GM21390 (cell line): ENCODE measurements around the gene PARP12.

Source experiments
- ATAC-seq: cut with Tn5 transposase; IDR thresholded peaks from one replicate; pipeline ENCODE4 v1.9.1; 2021; ENCODE audit not compliant: unreplicated experiment

The PARP12 gene

GRCh38 chr7:139993169-139993568 is 69.6 kb downstream of the PARP12 start:
- no peak for ATAC-seq

- ATAC-seq: no peak
Observed at GRCh38 chr7:139992353-139993044, 70.3 kb downstream of the PARP12 start.

GRCh38 chr7:139991911-139992310 is 70.8 kb downstream of the PARP12 start:
- ATAC-seq: no peak

- ATAC-seq: no peak
Observed at GRCh38 chr7:139991269-139991666, 71.5 kb downstream of the PARP12 start.

- no peak for ATAC-seq
Observed at GRCh38 chr7:139990571-139991268, 72.0 kb downstream of the PARP12 start.

- ATAC-seq: no peak
Observed at GRCh38 chr7:139990142-139990535, 72.6 kb downstream of the PARP12 start.

GRCh38 chr7:139989366-139990141 is 73.2 kb downstream of the PARP12 start:
- no peak for ATAC-seq

- ATAC-seq: no peak
Observed at GRCh38 chr7:139987691-139988516, 74.8 kb downstream of the PARP12 start.

GRCh38 chr7:139985811-139986210 is 76.9 kb downstream of the PARP12 start:
- ATAC-seq: no peak

- no peak for ATAC-seq
Observed at GRCh38 chr7:139984642-139985539, 77.9 kb downstream of the PARP12 start.

- ATAC-seq: no peak
Observed at GRCh38 chr7:139982927-139983920, 79.5 kb downstream of the PARP12 start.

GRCh38 chr7:139981511-139981895 is 81.2 kb downstream of the PARP12 start:
- no peak for ATAC-seq

GRCh38 chr7:139976838-139977656 is 85.7 kb downstream of the PARP12 start:
- ATAC-seq: no peak

- no peak for ATAC-seq
Observed at GRCh38 chr7:139976055-139976837, 86.5 kb downstream of the PARP12 start.

GRCh38 chr7:139974179-139974811 is 88.5 kb downstream of the PARP12 start:
- ATAC-seq: no peak
